Astrocyte of the spinal cord (primary cell): ENCODE data around the gene PSMG4.

ENCODE experiments used
- DNase-seq: peaks from one replicate; pipeline ENCODE4 v3.0.0; 2011; ENCODE audit warnings: low read depth, low spot score
- H3K4me3 ChIP-seq: 2 replicates; pipeline ENCODE4 v1.5.1; 2011; ENCODE audit warnings: low read depth, mild to moderate bottlenecking, low read length, moderate library complexity
- in situ Hi-C: cut with HindIII; loops from 2 replicates; pipeline ENCODE4 v1.10.0; 2017; ENCODE audit warnings: low sequenced_read_pairs
- TF ChIP-seq, protein P1 (sequence below): IDR thresholded peaks from 2 replicates; pipeline ENCODE4 v1.5.1; 2012; ENCODE audit warnings: low read depth, mild to moderate bottlenecking, low read length, inconsistent platforms

PSMG4 gene

DNA sequence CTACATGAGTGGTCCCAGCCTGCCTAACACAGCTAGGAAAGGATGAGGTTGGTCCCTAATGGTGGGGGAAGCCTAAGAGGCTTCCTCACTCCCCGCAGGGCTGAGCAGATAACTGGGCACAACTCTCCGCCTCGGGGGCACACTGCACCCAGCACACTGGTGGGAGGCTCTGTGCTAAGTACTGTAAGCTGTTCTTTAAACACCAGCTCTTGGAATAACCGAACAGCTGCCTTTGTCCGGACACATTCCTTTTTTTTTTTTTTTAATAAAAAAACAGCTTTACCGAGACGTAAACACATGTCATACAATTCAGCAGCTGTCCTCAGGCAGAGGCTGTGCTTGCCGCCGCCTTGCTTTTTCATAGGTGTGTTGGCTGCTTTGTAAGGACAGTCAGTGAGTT lies 6.9 kb downstream of the PSMG4 start:
- TF ChIP-seq, protein P1, sequence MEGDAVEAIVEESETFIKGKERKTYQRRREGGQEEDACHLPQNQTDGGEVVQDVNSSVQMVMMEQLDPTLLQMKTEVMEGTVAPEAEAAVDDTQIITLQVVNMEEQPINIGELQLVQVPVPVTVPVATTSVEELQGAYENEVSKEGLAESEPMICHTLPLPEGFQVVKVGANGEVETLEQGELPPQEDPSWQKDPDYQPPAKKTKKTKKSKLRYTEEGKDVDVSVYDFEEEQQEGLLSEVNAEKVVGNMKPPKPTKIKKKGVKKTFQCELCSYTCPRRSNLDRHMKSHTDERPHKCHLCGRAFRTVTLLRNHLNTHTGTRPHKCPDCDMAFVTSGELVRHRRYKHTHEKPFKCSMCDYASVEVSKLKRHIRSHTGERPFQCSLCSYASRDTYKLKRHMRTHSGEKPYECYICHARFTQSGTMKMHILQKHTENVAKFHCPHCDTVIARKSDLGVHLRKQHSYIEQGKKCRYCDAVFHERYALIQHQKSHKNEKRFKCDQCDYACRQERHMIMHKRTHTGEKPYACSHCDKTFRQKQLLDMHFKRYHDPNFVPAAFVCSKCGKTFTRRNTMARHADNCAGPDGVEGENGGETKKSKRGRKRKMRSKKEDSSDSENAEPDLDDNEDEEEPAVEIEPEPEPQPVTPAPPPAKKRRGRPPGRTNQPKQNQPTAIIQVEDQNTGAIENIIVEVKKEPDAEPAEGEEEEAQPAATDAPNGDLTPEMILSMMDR: no peak
- no peak for DNase-seq
- no peak overlapping the region for H3K4me3 ChIP-seq
- in situ Hi-C loops: no loop called here

DNA sequence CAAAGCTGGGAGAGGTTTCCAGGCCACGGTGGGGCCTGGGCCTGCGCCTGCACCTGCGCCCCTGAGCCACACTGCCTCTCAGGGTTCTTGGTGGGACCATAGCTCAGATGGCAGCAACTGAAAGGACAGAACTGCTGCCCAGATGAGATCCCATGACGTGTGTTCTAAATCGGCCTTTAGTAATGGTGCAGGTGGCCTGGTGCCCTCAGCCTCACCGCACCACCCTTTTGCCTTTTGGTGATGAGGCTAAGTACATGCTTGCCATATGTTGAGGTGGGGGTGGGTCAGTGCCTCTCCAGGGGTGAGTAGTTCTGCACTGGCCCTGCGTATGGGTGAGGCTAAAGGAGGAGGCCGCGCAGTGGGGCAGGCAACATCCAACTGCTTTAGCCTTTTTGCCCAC lies 7.4 kb downstream of the PSMG4 start:
- no peak for DNase-seq
- TF ChIP-seq, protein P1: no peak

DNA sequence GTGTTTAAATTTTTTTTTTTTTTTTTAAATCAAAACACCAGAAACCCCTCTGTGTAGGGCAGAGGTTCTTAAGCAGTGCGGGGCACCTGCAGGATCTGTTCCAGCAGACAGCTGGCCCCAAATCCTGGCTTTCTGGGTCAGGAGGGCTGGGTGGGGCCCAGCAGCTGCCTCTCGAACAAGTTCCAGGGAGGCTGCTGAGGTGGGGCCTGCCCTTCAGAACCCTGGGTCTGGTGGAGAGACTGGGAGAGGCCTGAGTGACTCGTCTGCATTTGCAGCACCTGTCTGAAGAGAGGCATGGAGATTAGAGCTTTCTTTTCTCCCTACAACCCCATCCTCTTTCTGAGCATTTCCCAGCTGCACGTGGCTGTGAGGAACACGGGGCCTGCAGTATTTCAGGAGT lies 8.4 kb downstream of the PSMG4 start:
- in situ Hi-C loops: no loop called here
- TF ChIP-seq, protein P1: no peak
- no peak overlapping the region for H3K4me3 ChIP-seq
- DNase-seq: no peak

More for the DNA sequence above, 7.4 kb downstream of the PSMG4 start:
- H3K4me3 ChIP-seq: no peak overlapping the region
- in situ Hi-C loops: no loop called here

DNA sequence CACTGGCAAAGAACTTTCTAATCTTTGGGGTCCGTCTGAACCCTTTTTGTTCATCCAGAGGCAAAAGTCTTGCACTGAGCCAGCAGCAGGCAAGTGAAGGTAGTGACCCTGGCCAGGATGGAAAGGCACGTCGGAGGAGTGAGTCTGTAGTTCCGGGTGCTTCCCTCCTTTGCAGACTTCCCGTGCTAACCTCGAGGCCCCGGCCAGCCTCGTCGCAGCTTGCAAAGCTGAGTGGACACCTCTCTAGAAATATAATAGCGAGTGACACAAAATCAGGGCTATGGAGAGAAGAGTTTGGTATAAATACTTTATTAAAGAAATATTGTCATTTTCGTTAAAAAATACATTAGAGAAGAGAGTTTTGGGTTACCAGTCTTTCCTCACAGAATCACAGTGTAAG lies 9.9 kb downstream of the PSMG4 start:
- H3K4me3 ChIP-seq: no peak overlapping the region
- in situ Hi-C loops: no loop called here
- TF ChIP-seq, protein P1: no peak
- no peak for DNase-seq

DNA sequence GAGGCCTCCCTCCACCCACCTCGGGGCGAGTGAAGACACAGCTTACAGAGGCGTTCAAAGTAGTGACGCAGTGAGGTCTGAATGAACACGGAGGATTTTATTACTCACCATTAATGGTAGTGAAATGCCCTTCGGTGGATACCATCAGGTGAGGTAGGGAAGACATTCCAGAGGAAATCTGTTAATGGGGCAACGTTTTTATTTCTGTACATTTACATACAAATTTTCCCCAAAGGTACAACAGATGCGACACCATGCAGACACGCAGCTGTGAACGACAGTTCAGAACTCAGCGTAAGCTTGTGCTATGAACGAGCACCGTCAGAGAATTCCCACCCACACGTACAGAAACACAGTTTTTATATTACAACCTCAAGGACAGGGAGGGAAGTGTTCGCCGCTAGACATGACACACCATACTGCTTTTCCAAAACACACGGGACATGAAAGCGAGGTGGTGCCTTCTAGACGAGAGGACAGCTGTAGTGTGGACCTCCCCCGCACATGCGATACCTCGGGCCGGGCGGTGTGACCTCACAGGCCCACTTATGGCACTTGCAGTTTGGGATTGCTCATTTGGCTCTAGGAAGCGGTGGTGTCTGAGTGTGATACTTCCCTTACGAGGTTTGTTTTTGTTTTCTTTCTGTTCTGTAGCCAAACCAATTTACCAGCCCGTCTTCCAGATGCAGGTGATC lies 10.7 kb downstream of the PSMG4 start:
- TF ChIP-seq, protein P1: no peak
- in situ Hi-C loops: no loop called here
- H3K4me3 ChIP-seq: no peak overlapping the region
- DNase-seq: no peak

DNA sequence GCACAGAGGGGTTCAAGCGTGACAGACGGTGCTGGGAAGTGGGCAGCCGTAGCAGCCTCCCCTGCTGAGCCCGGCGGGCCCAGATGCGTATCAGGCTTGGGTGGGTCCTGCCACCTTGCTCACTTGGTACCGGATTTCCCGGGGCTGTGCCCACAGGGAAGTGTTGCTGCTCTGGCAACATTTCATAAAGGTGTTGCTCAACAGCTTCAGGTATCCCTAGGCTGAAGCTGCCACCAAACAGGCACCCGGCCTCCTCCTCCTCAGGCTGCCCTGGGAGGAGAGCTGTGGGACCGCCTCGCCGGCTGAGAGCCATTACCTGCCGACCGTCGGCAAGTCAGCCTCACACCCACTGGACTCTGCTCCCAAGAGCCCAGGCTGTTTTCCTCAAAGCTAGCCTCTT lies 11.5 kb downstream of the PSMG4 start:
- TF ChIP-seq, protein P1: no peak
- no peak overlapping the region for H3K4me3 ChIP-seq
- in situ Hi-C loops: no loop called here
- DNase-seq: no peak

DNA sequence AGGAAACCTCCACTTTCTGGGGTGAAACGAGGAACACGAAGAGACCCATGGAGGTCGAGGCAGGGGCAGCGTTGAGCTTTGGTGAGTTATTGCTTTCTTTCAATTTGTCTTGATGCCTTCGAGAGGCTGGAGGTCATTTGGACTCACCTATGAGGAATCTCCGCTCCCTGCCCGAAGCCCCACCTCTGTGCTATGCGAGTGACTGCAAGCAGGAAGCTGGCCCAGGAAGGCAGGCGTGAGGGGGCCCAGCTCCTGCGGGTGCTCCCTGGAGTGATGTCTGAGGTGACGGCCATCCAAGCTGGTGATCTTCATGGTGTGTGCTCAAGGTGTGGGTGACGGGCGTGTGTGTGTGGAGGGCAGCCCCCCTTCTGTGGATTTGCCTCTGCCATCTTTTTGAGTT lies 13.0 kb downstream of the PSMG4 start:
- TF ChIP-seq, protein P1: no peak
- in situ Hi-C loops: no loop called here
- no peak overlapping the region for H3K4me3 ChIP-seq
- no peak for DNase-seq
